ENCODE results near the gene WDFY2.
"Not testable (repeated sequence)": the region's sequence is repeated elsewhere in the genome, so short reads cannot be mapped to it uniquely, and the experiment has no call there.

Gene WDFY2

GRCh38 chr13:51632591-51633362 is 48.5 kb downstream of the WDFY2 start:
- no peaks in the 10 kb centered on the region for H3K27me3 ChIP-seq (ENCODE audit: control insufficient read depth in 1 of 2, insufficient read depth in 2 of 2, low read length in 2 of 2)
- H3K36me3 ChIP-seq (ENCODE audit: control insufficient read depth in 2 of 2, insufficient read depth in 2 of 2, low read length in 2 of 2): no peaks in the 10 kb centered on the region
- peaks cover 5% of the 10 kb centered on the region for H3K4me1 ChIP-seq (ENCODE audit: control insufficient read depth, insufficient read depth, low read length)
- H3K4me3 ChIP-seq (ENCODE audit: low read length in 2 of 2): no peak overlapping the region
- H3K9ac ChIP-seq (ENCODE audit: low read length in 2 of 2): no peak overlapping the region
- no peak overlapping the region for H3K27ac ChIP-seq (ENCODE audit: low read length)
- H3K9me3 ChIP-seq (ENCODE audit: control insufficient read depth in 2 of 2, low read length in 2 of 2): no peaks in the 10 kb centered on the region

GRCh38 chr13:51635137-51635878 is 51.0 kb downstream of the WDFY2 start:
- Histone ChIP-seq H3K9ac (ENCODE audit: low read length in 2 of 2) (no peak overlapping the region), H3K9me3 (ENCODE audit: control insufficient read depth in 2 of 2, low read length in 2 of 2) (no peaks in the 10 kb centered on the region), H3K4me3 (ENCODE audit: low read length in 2 of 2) (no peak overlapping the region), H3K27me3 (ENCODE audit: control insufficient read depth in 1 of 2, insufficient read depth in 2 of 2, low read length in 2 of 2) (no peaks in the 10 kb centered on the region), H3K36me3 (ENCODE audit: control insufficient read depth in 2 of 2, insufficient read depth in 2 of 2, low read length in 2 of 2) (no peaks in the 10 kb centered on the region), H3K4me1 (ENCODE audit: control insufficient read depth, insufficient read depth, low read length) (no peaks in the 10 kb centered on the region), H3K27ac (ENCODE audit: low read length) (no peak overlapping the region)

- Histone ChIP-seq H3K36me3 (ENCODE audit: control insufficient read depth in 2 of 2, insufficient read depth in 2 of 2, low read length in 2 of 2) (no peaks in the 10 kb centered on the region), H3K9ac (ENCODE audit: low read length in 2 of 2) (no peak overlapping the region), H3K4me3 (ENCODE audit: low read length in 2 of 2) (no peak overlapping the region), H3K27ac (ENCODE audit: low read length) (no peak overlapping the region), H3K4me1 (ENCODE audit: control insufficient read depth, insufficient read depth, low read length) (no peaks in the 10 kb centered on the region), H3K27me3 (ENCODE audit: control insufficient read depth in 1 of 2, insufficient read depth in 2 of 2, low read length in 2 of 2) (no peaks in the 10 kb centered on the region), H3K9me3 (ENCODE audit: control insufficient read depth in 2 of 2, low read length in 2 of 2) (no peaks in the 10 kb centered on the region)
These were observed 52.2 kb downstream of the WDFY2 start for GRCh38 chr13:51636349-51636890.

GRCh38 chr13:51637852-51638215 is 53.6 kb downstream of the WDFY2 start:
- H3K27me3 ChIP-seq (ENCODE audit: control insufficient read depth in 1 of 2, insufficient read depth in 2 of 2, low read length in 2 of 2): no peaks in the 10 kb centered on the region
- H3K4me3 ChIP-seq (ENCODE audit: low read length in 2 of 2): no peak overlapping the region
- no peak overlapping the region for H3K27ac ChIP-seq (ENCODE audit: low read length)
- no peaks in the 10 kb centered on the region for H3K4me1 ChIP-seq (ENCODE audit: control insufficient read depth, insufficient read depth, low read length)
- H3K9ac ChIP-seq (ENCODE audit: low read length in 2 of 2): no peak overlapping the region
- no peaks in the 10 kb centered on the region for H3K9me3 ChIP-seq (ENCODE audit: control insufficient read depth in 2 of 2, low read length in 2 of 2)
- no peaks in the 10 kb centered on the region for H3K36me3 ChIP-seq (ENCODE audit: control insufficient read depth in 2 of 2, insufficient read depth in 2 of 2, low read length in 2 of 2)

GRCh38 chr13:51638216-51638871 is 54.1 kb downstream of the WDFY2 start:
- Histone ChIP-seq H3K27ac (ENCODE audit: low read length) (no peak overlapping the region), H3K4me1 (ENCODE audit: control insufficient read depth, insufficient read depth, low read length) (no peaks in the 10 kb centered on the region), H3K9ac (ENCODE audit: low read length in 2 of 2) (no peak overlapping the region), H3K9me3 (ENCODE audit: control insufficient read depth in 2 of 2, low read length in 2 of 2) (no peaks in the 10 kb centered on the region), H3K27me3 (ENCODE audit: control insufficient read depth in 1 of 2, insufficient read depth in 2 of 2, low read length in 2 of 2) (no peaks in the 10 kb centered on the region), H3K36me3 (ENCODE audit: control insufficient read depth in 2 of 2, insufficient read depth in 2 of 2, low read length in 2 of 2) (no peaks in the 10 kb centered on the region), H3K4me3 (ENCODE audit: low read length in 2 of 2) (no peak overlapping the region)

- Histone ChIP-seq H3K4me1 (ENCODE audit: control insufficient read depth, insufficient read depth, low read length) (no peaks in the 10 kb centered on the region), H3K27me3 (ENCODE audit: control insufficient read depth in 1 of 2, insufficient read depth in 2 of 2, low read length in 2 of 2) (no peaks in the 10 kb centered on the region), H3K9me3 (ENCODE audit: control insufficient read depth in 2 of 2, low read length in 2 of 2) (no peaks in the 10 kb centered on the region), H3K4me3 (ENCODE audit: low read length in 2 of 2) (no peak overlapping the region), H3K27ac (ENCODE audit: low read length) (no peak overlapping the region), H3K36me3 (ENCODE audit: control insufficient read depth in 2 of 2, insufficient read depth in 2 of 2, low read length in 2 of 2) (no peaks in the 10 kb centered on the region), H3K9ac (ENCODE audit: low read length in 2 of 2) (no peak overlapping the region)
These were observed 54.9 kb downstream of the WDFY2 start for GRCh38 chr13:51639171-51639570.

- H3K27me3 ChIP-seq (ENCODE audit: control insufficient read depth in 1 of 2, insufficient read depth in 2 of 2, low read length in 2 of 2); H3K9me3 ChIP-seq (ENCODE audit: control insufficient read depth in 2 of 2, low read length in 2 of 2); H3K4me1 ChIP-seq (ENCODE audit: control insufficient read depth, insufficient read depth, low read length); H3K9ac ChIP-seq (ENCODE audit: low read length in 2 of 2); H3K36me3 ChIP-seq (ENCODE audit: control insufficient read depth in 2 of 2, insufficient read depth in 2 of 2, low read length in 2 of 2); H3K27ac ChIP-seq (ENCODE audit: low read length); H3K4me3 ChIP-seq (ENCODE audit: low read length in 2 of 2): not testable (repeated sequence)
These were observed 56.4 kb downstream of the WDFY2 start for GRCh38 chr13:51640696-51641095.

- peaks cover 9% of the 10 kb centered on the region for H3K4me1 ChIP-seq (ENCODE audit: control insufficient read depth, insufficient read depth, low read length)
- H3K27ac ChIP-seq (ENCODE audit: low read length): no peak overlapping the region
- H3K9me3 ChIP-seq (ENCODE audit: control insufficient read depth in 2 of 2, low read length in 2 of 2): no peaks in the 10 kb centered on the region
- no peak overlapping the region for H3K9ac ChIP-seq (ENCODE audit: low read length in 2 of 2)
- no peaks in the 10 kb centered on the region for H3K27me3 ChIP-seq (ENCODE audit: control insufficient read depth in 1 of 2, insufficient read depth in 2 of 2, low read length in 2 of 2)
- H3K4me3 ChIP-seq (ENCODE audit: low read length in 2 of 2): no peak overlapping the region
- no peaks in the 10 kb centered on the region for H3K36me3 ChIP-seq (ENCODE audit: control insufficient read depth in 2 of 2, insufficient read depth in 2 of 2, low read length in 2 of 2)
These were observed 59.0 kb downstream of the WDFY2 start for GRCh38 chr13:51643105-51643881.

GRCh38 chr13:51643882-51644281 is 59.6 kb downstream of the WDFY2 start:
- no peak overlapping the region for H3K9ac ChIP-seq (ENCODE audit: low read length in 2 of 2)
- no peaks in the 10 kb centered on the region for H3K9me3 ChIP-seq (ENCODE audit: control insufficient read depth in 2 of 2, low read length in 2 of 2)
- peaks cover 9% of the 10 kb centered on the region for H3K4me1 ChIP-seq (ENCODE audit: control insufficient read depth, insufficient read depth, low read length)
- no peaks in the 10 kb centered on the region for H3K27me3 ChIP-seq (ENCODE audit: control insufficient read depth in 1 of 2, insufficient read depth in 2 of 2, low read length in 2 of 2)
- no peak overlapping the region for H3K27ac ChIP-seq (ENCODE audit: low read length)
- H3K4me3 ChIP-seq (ENCODE audit: low read length in 2 of 2): no peak overlapping the region
- H3K36me3 ChIP-seq (ENCODE audit: control insufficient read depth in 2 of 2, insufficient read depth in 2 of 2, low read length in 2 of 2): no peaks in the 10 kb centered on the region

GRCh38 chr13:51644654-51645053 is 60.4 kb downstream of the WDFY2 start:
- H3K27me3 ChIP-seq (ENCODE audit: control insufficient read depth in 1 of 2, insufficient read depth in 2 of 2, low read length in 2 of 2): no peaks in the 10 kb centered on the region
- no peak overlapping the region for H3K27ac ChIP-seq (ENCODE audit: low read length)
- H3K4me1 ChIP-seq (ENCODE audit: control insufficient read depth, insufficient read depth, low read length): peaks cover 9% of the 10 kb centered on the region
- no peak overlapping the region for H3K4me3 ChIP-seq (ENCODE audit: low read length in 2 of 2)
- no peak overlapping the region for H3K9ac ChIP-seq (ENCODE audit: low read length in 2 of 2)
- H3K9me3 ChIP-seq (ENCODE audit: control insufficient read depth in 2 of 2, low read length in 2 of 2): no peaks in the 10 kb centered on the region
- no peaks in the 10 kb centered on the region for H3K36me3 ChIP-seq (ENCODE audit: control insufficient read depth in 2 of 2, insufficient read depth in 2 of 2, low read length in 2 of 2)
